H1 (cell line): ENCODE results near the gene C1orf115. TPM values are rescaled to one million over a fixed set of nuclear protein-coding genes. Genes with fewer than 3 reads are reported as not detected.

Experiments used
- CTCF ChIA-PET: fragments of 300-600 bp; sonication (Branson Sonifier 250); formaldehyde crosslinking; loops from one replicate; lab custom pipeline; 2021; ENCODE audit not compliant: partially characterized antibody; lab: Charles Lee
- POLR2A ChIA-PET: fragments of 300-600 bp; sonication (Branson Sonifier 250); formaldehyde crosslinking; loops from one replicate; lab custom pipeline; 2021; ENCODE audit warnings: inconsistent platforms; ENCODE audit not compliant: partially characterized antibody; lab: Charles Lee
- DNase-seq, 2 experiments: peaks; one replicate each; pipeline versions ENCODE4 v3.0.0 to v3.0.0-alpha.2; 2010 to 2022; ENCODE audit warnings: low spot score in 2 of 2, low read depth in 1 of 2, mixed read lengths in 1 of 2
- FAIRE-seq: peaks from 2 replicates; lab custom pipeline; 2011; peaks lifted over from hg19 to GRCh38; lab: Jason Lieb, UNC
- H2AFZ ChIP-seq: 2 replicates; pipeline ENCODE4 v1.8.1; 2012; ENCODE audit warnings: low read length, inconsistent platforms
- H2AK5ac ChIP-seq: 2 replicates; pipeline ENCODE4 v1.6.1; 2013; ENCODE audit warnings: low read depth, low read length
- H2BK120ac ChIP-seq: replicated peaks from 2 replicates; pipeline ENCODE3; 2013; ENCODE audit warnings: low read depth, low read length, inconsistent platforms
- H2BK12ac ChIP-seq: 2 replicates; pipeline ENCODE4 v1.6.1; 2013; ENCODE audit warnings: low read depth, low read length
- H2BK15ac ChIP-seq: 2 replicates; pipeline ENCODE4 v1.6.1; 2013; ENCODE audit warnings: low read length
- H2BK20ac ChIP-seq: 2 replicates; pipeline ENCODE4 v1.6.1; 2013; ENCODE audit warnings: low read length
- H2BK5ac ChIP-seq: 2 replicates; pipeline ENCODE4 v1.6.1; 2013; ENCODE audit warnings: low read depth, low read length
- H3K14ac ChIP-seq: 2 replicates; pipeline ENCODE4 v1.6.1; 2013; ENCODE audit warnings: inconsistent platforms; ENCODE audit not compliant: insufficient read length
- H3K18ac ChIP-seq: 2 replicates; pipeline ENCODE4 v1.6.1; 2013; ENCODE audit warnings: low read length; ENCODE audit errors: extremely low read depth
- H3K23ac ChIP-seq: 2 replicates; pipeline ENCODE4 v1.6.1; 2013; ENCODE audit warnings: inconsistent platforms; ENCODE audit not compliant: insufficient read length
- H3K23me2 ChIP-seq: 2 replicates; pipeline ENCODE4 v1.6.1; 2013; ENCODE audit warnings: low read depth, low read length
- H3K27ac ChIP-seq: 2 replicates; pipeline ENCODE4 v1.6.1; 2011; ENCODE audit warnings: low read depth, low read length, inconsistent platforms
- H3K27me3 ChIP-seq, 4 experiments: replicated peaks in 1 of 4; 1 replicate in 1 of 4; 2 replicates in 3 of 4; pipeline versions ENCODE4 v1.6.1 to v1.8.1; 2011 to 2013; ENCODE audit warnings: low read length in 3 of 4, mild to moderate bottlenecking in 3 of 4, inconsistent platforms in 2 of 4, mixed read lengths in 2 of 4, moderate library complexity in 1 of 4; ENCODE audit not compliant: control insufficient read depth in 3 of 4, insufficient read depth in 3 of 4; ENCODE audit errors: extremely low read depth in 1 of 4
- H3K36me3 ChIP-seq, 4 experiments: 2 replicates each; pipeline versions ENCODE4 v1.6.1 to v1.8.1; 2011 to 2013; ENCODE audit warnings: mild to moderate bottlenecking in 4 of 4, low read length in 3 of 4, moderate library complexity in 2 of 4, control low read depth in 1 of 4, inconsistent platforms in 1 of 4; ENCODE audit not compliant: insufficient read depth in 4 of 4, control insufficient read depth in 2 of 4
- H3K4ac ChIP-seq: replicated peaks from 2 replicates; pipeline ENCODE3; 2013; ENCODE audit warnings: low read length, low read depth, mixed read lengths, inconsistent platforms; ENCODE audit not compliant: insufficient read length
- H3K4me1 ChIP-seq, 4 experiments: replicated peaks in 1 of 4; 1 replicate in 1 of 4; 2 replicates in 3 of 4; pipeline versions ENCODE4 v1.6.1 to v1.8.1; 2011 to 2013; ENCODE audit warnings: low read length in 3 of 4, inconsistent platforms in 2 of 4, mixed read lengths in 1 of 4; ENCODE audit not compliant: insufficient read depth in 4 of 4, control insufficient read depth in 3 of 4
- H3K4me2 ChIP-seq, 2 experiments: 2 replicates each; pipeline versions ENCODE4 v1.6.1 to v1.8.1; 2011 to 2013; ENCODE audit warnings: low read depth in 2 of 2, low read length in 2 of 2, control low read depth in 1 of 2, inconsistent platforms in 1 of 2, mild to moderate bottlenecking in 1 of 2; ENCODE audit not compliant: insufficient read depth in 1 of 2
- H3K4me3 ChIP-seq, 4 experiments: fragments of 200-600, 300-600 bp in 1 of 4; sonication (generic), shearing (Covaris generic), sonication (Bioruptor Twin) in 1 of 4; 2 replicates each; pipeline versions ENCODE4 v1.5.1 to v1.8.1; 2011 to 2016; ENCODE audit warnings: low read length in 4 of 4, low read depth in 3 of 4, control low read depth in 2 of 4, inconsistent platforms in 2 of 4, mild to moderate bottlenecking in 2 of 4, mixed read lengths in 1 of 4, moderate library complexity in 1 of 4; ENCODE audit not compliant: insufficient read depth in 2 of 4; ENCODE audit errors: extremely low read depth in 1 of 4
- H3K56ac ChIP-seq: replicated peaks from 2 replicates; pipeline ENCODE3; 2013; ENCODE audit warnings: low read depth, mild to moderate bottlenecking, mixed read lengths, low read length, inconsistent platforms; ENCODE audit not compliant: insufficient read length
- H3K79me1 ChIP-seq: 2 replicates; pipeline ENCODE4 v1.6.1; 2013; ENCODE audit warnings: low read depth, low read length, control low read depth
- H3K79me2 ChIP-seq, 2 experiments: 2 replicates each; pipeline versions ENCODE4 v1.6.1 to v1.8.1; 2012 to 2013; ENCODE audit warnings: low read length in 2 of 2, mild to moderate bottlenecking in 2 of 2, inconsistent platforms in 1 of 2; ENCODE audit not compliant: insufficient read depth in 2 of 2, control insufficient read depth in 1 of 2
- H3K9ac ChIP-seq, 4 experiments: replicated peaks in 1 of 4; 1 replicate in 1 of 4; 2 replicates in 3 of 4; pipeline versions ENCODE4 v1.6.1 to v1.8.1; 2011 to 2013; ENCODE audit warnings: low read depth in 3 of 4, low read length in 3 of 4, control low read depth in 2 of 4, mild to moderate bottlenecking in 2 of 4, moderate library complexity in 2 of 4, inconsistent platforms in 1 of 4; ENCODE audit errors: extremely low read depth in 1 of 4
- H3K9me3 ChIP-seq, 2 experiments: 2 replicates each; pipeline versions ENCODE4 v1.6.1 to v1.8.1; 2012 to 2013; ENCODE audit warnings: mild to moderate bottlenecking in 2 of 2, moderate library complexity in 2 of 2, control low read depth in 1 of 2, inconsistent platforms in 1 of 2, low read depth in 1 of 2, low read length in 1 of 2, mixed read lengths in 1 of 2; ENCODE audit not compliant: insufficient read depth in 2 of 2
- H4K20me1 ChIP-seq, 2 experiments: replicated peaks in 1 of 2; 2 replicates each; pipeline versions ENCODE3 to v1.8.1; 2011 to 2013; ENCODE audit warnings: inconsistent platforms in 2 of 2, low read length in 2 of 2, mild to moderate bottlenecking in 1 of 2; ENCODE audit not compliant: insufficient read depth in 2 of 2, control insufficient read depth in 1 of 2
- H4K5ac ChIP-seq: 2 replicates; pipeline ENCODE4 v1.6.1; 2013; ENCODE audit warnings: low read length, low read depth, mixed read lengths, inconsistent platforms; ENCODE audit not compliant: insufficient read length
- H4K8ac ChIP-seq: 2 replicates; pipeline ENCODE4 v1.8.0; 2013; ENCODE audit warnings: mild to moderate bottlenecking, moderate library complexity, low read length, inconsistent platforms; ENCODE audit not compliant: insufficient read depth; ENCODE audit errors: extremely low read depth
- H4K91ac ChIP-seq: replicated peaks from 2 replicates; pipeline ENCODE3; 2013; ENCODE audit warnings: low read length, mixed read lengths, inconsistent platforms; ENCODE audit not compliant: insufficient read length
- CBX5 ChIP-seq: fragments of 300-800, 300-1000 bp; sonication (generic); IDR thresholded peaks from 2 replicates; pipeline ENCODE4 v1.7.1; 2016; ENCODE audit warnings: antibody characterized with exemption, low read length, low read depth
- CBX8 ChIP-seq: fragments of 300-800, 300-1000 bp; sonication (generic); IDR thresholded peaks from 2 replicates; pipeline ENCODE4 v1.7.1; 2016; ENCODE audit warnings: low read depth, low read length, borderline replicate concordance
- EZH2 ChIP-seq: fragments of 200-600 bp; sonication (generic); IDR thresholded peaks from 2 replicates; pipeline ENCODE4 v1.7.1; 2012; ENCODE audit warnings: low read depth, mild to moderate bottlenecking, moderate library complexity, low read length, inconsistent platforms; ENCODE audit not compliant: severe bottlenecking
- KDM4A ChIP-seq: IDR thresholded peaks from one replicate; pipeline ENCODE4 v1.7.1; 2012; ENCODE audit warnings: low read depth, mild to moderate bottlenecking, moderate library complexity, low read length, inconsistent platforms; ENCODE audit not compliant: severe bottlenecking
- MAFK ChIP-seq: IDR thresholded peaks from 2 replicates; pipeline ENCODE4 v1.6.1; 2012; ENCODE audit warnings: low read depth, mild to moderate bottlenecking, improper control_type of control experiment, low read length
- POLR2A ChIP-seq, 2 experiments: IDR thresholded peaks; 1 replicate in 1 of 2; 2 replicates in 1 of 2; pipeline ENCODE4 v1.6.1; 2011; ENCODE audit warnings: low read depth in 2 of 2, low read length in 2 of 2, mild to moderate bottlenecking in 2 of 2; ENCODE audit errors: control extremely low read depth in 1 of 2
- RBBP5 ChIP-seq: IDR thresholded peaks from 2 replicates; pipeline ENCODE4 v1.7.1; 2012; ENCODE audit warnings: low read depth, mild to moderate bottlenecking, inconsistent platforms, low read length, moderate library complexity, borderline replicate concordance
- RNF2 ChIP-seq: fragments of 200-900, 300-1000 bp; sonication (generic); IDR thresholded peaks from 2 replicates; pipeline ENCODE4 v1.7.1; 2016; ENCODE audit warnings: borderline replicate concordance, low read depth, mild to moderate bottlenecking, antibody characterized with exemption, low read length; ENCODE audit not compliant: poor library complexity, severe bottlenecking; ENCODE audit errors: missing control alignments
- SP1 ChIP-seq: IDR thresholded peaks from 2 replicates; pipeline ENCODE4 v1.6.1; 2011; ENCODE audit warnings: low read depth, low read length
- SP4 ChIP-seq: IDR thresholded peaks from 2 replicates; pipeline ENCODE4 v1.6.1; 2012; ENCODE audit warnings: low read length, inconsistent platforms
- USF2 ChIP-seq: IDR thresholded peaks from 2 replicates; pipeline ENCODE4 v1.6.1; 2011; ENCODE audit warnings: low read length, improper control_type of control experiment
- YY1 ChIP-seq: IDR thresholded peaks from 2 replicates; pipeline ENCODE4 v1.6.1; 2011; ENCODE audit warnings: low read depth, mild to moderate bottlenecking, low read length
- WGBS, 2 experiments: shearing (Covaris generic) in 1 of 2; methylation state at CpG; one replicate each; pipeline versions ENCODE4 v1.1.6 to v1.1.7; 2013 to 2015; ENCODE audit warnings: low lambda C conversion rate in 2 of 2, mixed read lengths in 2 of 2, inconsistent platforms in 1 of 2, low coverage in 1 of 2, missing lambda C conversion rate in 1 of 2; ENCODE audit not compliant: insufficient replicate concordance in 2 of 2, insufficient coverage in 1 of 2, insufficient read length in 1 of 2; ENCODE audit errors: extremely low coverage in 1 of 2, missing lambda C conversion rate in 1 of 2; 5-methylcytosine and 5-hydroxymethylcytosine counted together
- polyA plus RNA-seq, 7 experiments: library from polyadenylated mRNA; depleted of rRNA in 3 of 7; stranded (reverse) in 5 of 7; unstranded in 2 of 7; fragments of >200 nt in 5 of 7; fragments of 200-250 nt in 2 of 7; gene quantifications; 1 replicate in 5 of 7; 2 replicates in 1 of 7; 4 replicates in 1 of 7; pipeline versions ENCODE4 v1.2.1 to v1.2.3, GENCODE V29; 2011 to 2013; ENCODE audit warnings: missing spikeins in 2 of 7, mixed read lengths in 2 of 7
- total RNA-seq: library from RNA; stranded (reverse); fragmentation: NEBNext Ultra II Directional; extraction: Animal tissue kit (Norgen Biotek cat#: 25700); gene quantifications from 2 replicates; pipeline ENCODE4 v1.2.1, GENCODE V29; 2021

The C1orf115 gene
- total and polyA plus RNA-seq, 2 of the 8 experiments (the other 6 are each of a cell fraction or from before 2014, with no cell fraction given): 3.5 to 5.6 TPM

- H2BK12ac ChIP-seq: no peak overlapping the region
- H3K9ac ChIP-seq: no peak overlapping the region
- no peak overlapping the region for H2BK120ac ChIP-seq
- H2BK15ac ChIP-seq: no peak overlapping the region
- FAIRE-seq: no peak
- no peak overlapping the region for H4K8ac ChIP-seq
- H3K27me3 ChIP-seq: no peaks in the 10 kb centered on the region
- H3K4me2 ChIP-seq: no peak overlapping the region
- DNase-seq: no peak
- no peak overlapping the region for H3K56ac ChIP-seq
- no peaks in the 10 kb centered on the region for H4K20me1 ChIP-seq
- no peaks in the 10 kb centered on the region for H3K9me3 ChIP-seq
- no peak overlapping the region for H2AK5ac ChIP-seq
- H2AFZ ChIP-seq: no peak overlapping the region
- H3K18ac ChIP-seq: no peak overlapping the region
- H2BK20ac ChIP-seq: no peak overlapping the region
- no peak overlapping the region for H2BK5ac ChIP-seq
- no peak overlapping the region for H3K4me3 ChIP-seq
- H3K14ac ChIP-seq: no peak overlapping the region
- no peak overlapping the region for H3K27ac ChIP-seq
- no peak overlapping the region for H4K91ac ChIP-seq
- H3K4me1 ChIP-seq: peaks cover 0 to 8% (median 4%) of the 10 kb centered on the region in 4 experiments; a peak in 4 of 7 replicates
- ChIA-PET CTCF (interaction anchor here (0.8 to 4.7 kb wide), 10 partner anchors 8 to 421 kb away, joined by 3 to 26 read pairs (median 8); partner anchors contain the start of gene C1orf115), POLR2A (interaction anchor here (1.4 to 1.6 kb wide), 2 partner anchors 9 to 85 kb away, joined by 3 to 4 read pairs; partner anchors contain the start of gene MTARC1)
- H3K79me2 ChIP-seq: no peaks in the 10 kb centered on the region
- H3K36me3 ChIP-seq: no peaks in the 10 kb centered on the region
- H4K5ac ChIP-seq: no peak overlapping the region
- H3K4ac ChIP-seq: no peak overlapping the region
- H3K23me2 ChIP-seq: no peaks in the 10 kb centered on the region
- H3K23ac ChIP-seq: no peak overlapping the region
- no peaks in the 10 kb centered on the region for H3K79me1 ChIP-seq
- 91% methylated on average over 6 of the region's 6 CpGs; no CpG with 5 or more reads in 1 of the 2 experiments for WGBS, 2 experiments
- TF ChIP-seq YY1 (no peak), RBBP5 (no peak), RNF2 (no peak), MAFK (no peak), SP1 (no peak), CBX5 (no peak), USF2 (no peak), SP4 (no peak), EZH2 (no peak), POLR2A (IDR thresholded peaks at IDR 0.05; ENCODE audit: control extremely low read depth in 1 of 2, low read depth in 2 of 2, low read length in 2 of 2) (no peak), CBX8 (no peak), KDM4A (no peak)
Measured at GRCh38 chr1:220701974-220702373, 11.8 kb downstream of the C1orf115 start.
